ENCODE data around the gene GRB2. TPM values are rescaled to one million over a fixed set of nuclear protein-coding genes. Genes with fewer than 3 reads are reported as not detected.
A peak's percentile ranks its signal among the peaks of the same experiment; 100 is the strongest.
"Not testable (repeated sequence)": the region's sequence is repeated elsewhere in the genome, so short reads cannot be mapped to it uniquely, and the experiment has no call there.

Gene GRB2
- 100 to 1,000 TPM; 120 to 144 TPM for total RNA-seq

- Histone ChIP-seq H3K27ac (peak within 1 kb of the TSS; percentile 89 to 92), H3K4me1 (ENCODE audit: control insufficient read depth in 1 of 2, low read depth in 2 of 2) (peaks cover 18 to 33% of the 10 kb centered on the region in 2 donors), H3K27me3 (replicated peaks; ENCODE audit: insufficient read depth) (no peaks in the 10 kb centered on the region), H3K9me3 (no peaks in the 10 kb centered on the region), H3K4me3 (peak within 1 kb of the TSS; percentile 96), H3K36me3 (no peaks in the 10 kb centered on the region)
- ATAC-seq (ENCODE audit: insufficient number of reproducible peaks, low FRiP score, low read depth), result peak; percentile 92
- peak; percentile 90 for DNase-seq (ENCODE audit: low spot score)
- TF ChIP-seq, protein P1, sequence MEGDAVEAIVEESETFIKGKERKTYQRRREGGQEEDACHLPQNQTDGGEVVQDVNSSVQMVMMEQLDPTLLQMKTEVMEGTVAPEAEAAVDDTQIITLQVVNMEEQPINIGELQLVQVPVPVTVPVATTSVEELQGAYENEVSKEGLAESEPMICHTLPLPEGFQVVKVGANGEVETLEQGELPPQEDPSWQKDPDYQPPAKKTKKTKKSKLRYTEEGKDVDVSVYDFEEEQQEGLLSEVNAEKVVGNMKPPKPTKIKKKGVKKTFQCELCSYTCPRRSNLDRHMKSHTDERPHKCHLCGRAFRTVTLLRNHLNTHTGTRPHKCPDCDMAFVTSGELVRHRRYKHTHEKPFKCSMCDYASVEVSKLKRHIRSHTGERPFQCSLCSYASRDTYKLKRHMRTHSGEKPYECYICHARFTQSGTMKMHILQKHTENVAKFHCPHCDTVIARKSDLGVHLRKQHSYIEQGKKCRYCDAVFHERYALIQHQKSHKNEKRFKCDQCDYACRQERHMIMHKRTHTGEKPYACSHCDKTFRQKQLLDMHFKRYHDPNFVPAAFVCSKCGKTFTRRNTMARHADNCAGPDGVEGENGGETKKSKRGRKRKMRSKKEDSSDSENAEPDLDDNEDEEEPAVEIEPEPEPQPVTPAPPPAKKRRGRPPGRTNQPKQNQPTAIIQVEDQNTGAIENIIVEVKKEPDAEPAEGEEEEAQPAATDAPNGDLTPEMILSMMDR (IDR thresholded peaks at IDR 0.05), result no peak
Observed at GRCh38 chr17:75405365-75406221, at the start of gene GRB2. GRB2 (minus strand) TSS chr17:75405678; CDS start chr17:75393628, 12,050 bp downstream.

GRCh38 chr17:75454672-75455071 lies 49.2 kb upstream of the GRB2 start:
- H3K27ac ChIP-seq, result peak overlapping the region in 1 of 2 donors; percentile 91
- DNase-seq (ENCODE audit: low spot score), result not testable (repeated sequence)

DNA sequence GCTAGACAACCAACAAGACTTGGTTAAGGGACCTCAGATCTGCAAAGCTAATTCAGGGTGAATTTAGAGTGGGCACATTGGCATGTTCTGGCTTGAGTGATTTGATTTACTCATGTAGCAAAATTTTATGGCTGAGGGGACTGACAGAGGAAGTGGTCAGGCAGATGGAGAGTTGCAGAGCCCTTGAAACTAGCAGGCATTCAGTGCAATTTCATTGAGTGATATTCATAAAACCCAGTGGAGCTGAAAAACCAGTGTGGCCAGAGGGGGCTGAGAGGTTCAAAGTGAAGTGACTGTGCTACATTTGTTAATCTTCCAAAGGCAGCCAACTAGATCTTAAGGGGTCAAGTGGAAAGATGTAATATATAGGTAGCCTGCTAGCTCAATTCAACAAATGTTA lies 48.7 kb upstream of the GRB2 start:
- Histone ChIP-seq H3K36me3 (no peaks in the 10 kb centered on the region), H3K27me3 (replicated peaks; ENCODE audit: insufficient read depth) (no peaks in the 10 kb centered on the region), H3K4me1 (ENCODE audit: control insufficient read depth in 1 of 2, low read depth in 2 of 2) (peaks cover 9 to 25% of the 10 kb centered on the region in 2 donors), H3K27ac (peak overlapping the region in 1 of 2 donors; percentile 91), H3K4me3 (no peak overlapping the region), H3K9me3 (no peaks in the 10 kb centered on the region)
- ATAC-seq (ENCODE audit: insufficient number of reproducible peaks, low FRiP score, low read depth) (no peak), DNase-seq (ENCODE audit: low spot score) (no peak)
- TF ChIP-seq, protein P1 (IDR thresholded peaks at IDR 0.05), result no peak

More at GRCh38 chr17:75454672-75455071, 49.2 kb upstream of the GRB2 start:
- H3K9me3 ChIP-seq; H3K36me3 ChIP-seq; H3K4me3 ChIP-seq; H3K27me3 ChIP-seq (replicated peaks; ENCODE audit: insufficient read depth); ATAC-seq (ENCODE audit: insufficient number of reproducible peaks, low FRiP score, low read depth): not testable (repeated sequence)
- peaks cover 12 to 30% of the 10 kb centered on the region in 2 donors for H3K4me1 ChIP-seq (ENCODE audit: control insufficient read depth in 1 of 2, low read depth in 2 of 2)

DNA sequence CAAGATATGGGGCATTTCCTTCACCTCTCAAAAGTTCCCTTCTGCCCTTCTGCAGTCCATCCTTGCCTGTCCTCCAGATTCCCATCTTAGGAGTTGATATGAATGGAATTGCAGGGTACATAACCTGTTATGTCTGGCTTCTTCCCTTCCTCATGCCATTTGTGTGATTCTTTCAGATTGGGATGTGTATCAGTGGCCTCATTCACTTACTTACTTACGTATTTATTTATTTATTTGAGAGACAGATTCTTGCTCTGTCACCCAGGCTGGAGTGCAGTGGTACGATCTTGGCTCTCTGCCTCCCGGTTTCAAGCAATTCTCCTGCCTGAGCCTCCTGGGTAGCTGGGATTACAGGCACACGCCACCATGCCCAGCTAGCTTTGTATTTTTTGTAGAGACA lies 44.8 kb upstream of the GRB2 start:
- H3K27ac ChIP-seq, result no peak overlapping the region
- peaks cover 0 to 8% of the 10 kb centered on the region in 2 donors for H3K4me1 ChIP-seq (ENCODE audit: control insufficient read depth in 1 of 2, low read depth in 2 of 2)
- no peaks in the 10 kb centered on the region for H3K36me3 ChIP-seq
- DNase-seq (ENCODE audit: low spot score) (no peak), ATAC-seq (ENCODE audit: insufficient number of reproducible peaks, low FRiP score, low read depth) (no peak)
- no peaks in the 10 kb centered on the region for H3K9me3 ChIP-seq
- no peak overlapping the region for H3K4me3 ChIP-seq
- H3K27me3 ChIP-seq (replicated peaks; ENCODE audit: insufficient read depth), result no peaks in the 10 kb centered on the region
- TF ChIP-seq, protein P1 (IDR thresholded peaks at IDR 0.05), result no peak

DNA sequence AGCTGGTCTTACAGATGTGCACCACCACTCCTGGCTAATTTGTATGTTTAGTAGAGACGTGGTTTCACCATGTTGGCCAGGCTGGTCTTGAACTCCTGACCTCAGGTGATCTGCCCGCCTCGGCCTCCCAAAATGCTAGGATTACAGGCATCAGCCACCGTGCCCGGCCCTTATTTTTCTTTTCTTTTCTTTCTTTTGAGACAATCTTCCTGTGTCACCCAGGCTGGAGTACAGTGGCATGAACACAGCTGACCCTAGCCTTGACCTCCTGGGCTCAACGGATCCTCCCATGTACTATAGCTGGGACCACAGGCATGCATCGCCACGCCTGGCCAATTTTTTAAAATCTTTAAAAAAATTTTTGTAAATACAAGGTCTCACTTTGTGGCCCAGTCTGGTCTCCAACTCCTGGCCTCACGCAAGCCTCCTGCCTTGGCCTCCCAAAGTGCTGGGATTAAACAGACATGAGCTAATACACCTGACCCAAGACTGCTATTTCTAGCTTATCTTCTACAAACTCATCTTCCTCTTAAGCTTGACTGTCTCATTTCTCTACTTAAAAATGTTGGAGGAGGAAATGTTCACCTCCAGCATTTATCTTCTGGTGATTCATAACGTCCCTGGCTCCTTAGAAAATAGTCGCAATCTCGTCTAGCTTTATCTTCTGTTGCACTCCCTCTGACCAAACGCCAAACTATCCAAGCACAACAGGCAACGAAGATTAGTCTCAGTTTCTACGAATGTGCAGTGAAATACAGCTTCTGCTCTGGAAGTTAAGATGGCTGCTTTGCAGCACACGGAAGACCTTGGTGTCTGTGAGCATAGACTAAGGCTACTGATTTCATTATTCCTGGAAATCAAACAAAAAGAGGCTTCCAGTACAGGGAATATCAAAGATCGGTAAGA lies 42.7 kb upstream of the GRB2 start:
- Histone ChIP-seq H3K36me3 (no peaks in the 10 kb centered on the region), H3K27ac (peak overlapping the region in 1 of 2 donors; percentile 43), H3K4me3 (no peak overlapping the region), H3K9me3 (no peaks in the 10 kb centered on the region), H3K4me1 (ENCODE audit: control insufficient read depth in 1 of 2, low read depth in 2 of 2) (peaks cover 11 to 24% of the 10 kb centered on the region in 2 donors), H3K27me3 (replicated peaks; ENCODE audit: insufficient read depth) (no peaks in the 10 kb centered on the region)
- DNase-seq (ENCODE audit: low spot score) (no peak), ATAC-seq (ENCODE audit: insufficient number of reproducible peaks, low FRiP score, low read depth) (no peak)
- TF ChIP-seq, protein P1 (IDR thresholded peaks at IDR 0.05), result no peak

DNA sequence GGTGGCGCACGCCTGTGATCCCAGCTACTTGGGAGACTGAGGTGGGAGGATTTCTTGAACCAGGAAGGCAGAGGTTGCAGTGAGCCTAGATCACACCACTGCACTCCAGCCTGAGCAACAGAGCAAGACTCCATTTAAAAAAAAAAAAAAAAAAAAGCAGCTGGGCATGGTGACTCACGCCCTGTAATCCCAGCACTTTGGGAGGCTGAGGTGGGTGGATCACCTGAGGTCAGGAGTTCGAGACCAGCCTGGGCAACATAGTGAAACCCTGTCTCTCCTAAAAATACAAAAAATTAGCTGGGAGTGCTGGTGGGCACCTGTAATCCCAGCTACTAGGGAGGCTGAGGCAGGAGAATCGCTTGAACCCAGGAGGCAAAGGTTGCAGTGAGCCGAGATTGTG lies 40.4 kb upstream of the GRB2 start:
- H3K9me3 ChIP-seq; DNase-seq (ENCODE audit: low spot score); ATAC-seq (ENCODE audit: insufficient number of reproducible peaks, low FRiP score, low read depth); H3K36me3 ChIP-seq; H3K27me3 ChIP-seq (replicated peaks; ENCODE audit: insufficient read depth); H3K4me3 ChIP-seq: not testable (repeated sequence)
- peak overlapping the region; percentile 87 to 99 for H3K27ac ChIP-seq
- H3K4me1 ChIP-seq (ENCODE audit: control insufficient read depth in 1 of 2, low read depth in 2 of 2), result peaks cover 14 to 47% of the 10 kb centered on the region in 2 donors

Data from thoracic aorta (tissue), 2 donors.